Measurements from ENCODE around the gene SUN3.
"Not testable (repeated sequence)": the region's sequence is repeated elsewhere in the genome, so short reads cannot be mapped to it uniquely, and the experiment has no call there.

SUN3 gene

GRCh38 chr7:47982610-47983009 lies 46.3 kb downstream of the SUN3 start:
- TF ChIP-seq, protein P1, sequence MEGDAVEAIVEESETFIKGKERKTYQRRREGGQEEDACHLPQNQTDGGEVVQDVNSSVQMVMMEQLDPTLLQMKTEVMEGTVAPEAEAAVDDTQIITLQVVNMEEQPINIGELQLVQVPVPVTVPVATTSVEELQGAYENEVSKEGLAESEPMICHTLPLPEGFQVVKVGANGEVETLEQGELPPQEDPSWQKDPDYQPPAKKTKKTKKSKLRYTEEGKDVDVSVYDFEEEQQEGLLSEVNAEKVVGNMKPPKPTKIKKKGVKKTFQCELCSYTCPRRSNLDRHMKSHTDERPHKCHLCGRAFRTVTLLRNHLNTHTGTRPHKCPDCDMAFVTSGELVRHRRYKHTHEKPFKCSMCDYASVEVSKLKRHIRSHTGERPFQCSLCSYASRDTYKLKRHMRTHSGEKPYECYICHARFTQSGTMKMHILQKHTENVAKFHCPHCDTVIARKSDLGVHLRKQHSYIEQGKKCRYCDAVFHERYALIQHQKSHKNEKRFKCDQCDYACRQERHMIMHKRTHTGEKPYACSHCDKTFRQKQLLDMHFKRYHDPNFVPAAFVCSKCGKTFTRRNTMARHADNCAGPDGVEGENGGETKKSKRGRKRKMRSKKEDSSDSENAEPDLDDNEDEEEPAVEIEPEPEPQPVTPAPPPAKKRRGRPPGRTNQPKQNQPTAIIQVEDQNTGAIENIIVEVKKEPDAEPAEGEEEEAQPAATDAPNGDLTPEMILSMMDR (IDR thresholded peaks at IDR 0.05; ENCODE audit: control insufficient read depth, extremely low read depth, insufficient read depth) = no peak
- no peak for DNase-seq (ENCODE audit: low read depth)
- H3K4me3 ChIP-seq (ENCODE audit: low read depth, low read length) = no peak overlapping the region

DNA sequence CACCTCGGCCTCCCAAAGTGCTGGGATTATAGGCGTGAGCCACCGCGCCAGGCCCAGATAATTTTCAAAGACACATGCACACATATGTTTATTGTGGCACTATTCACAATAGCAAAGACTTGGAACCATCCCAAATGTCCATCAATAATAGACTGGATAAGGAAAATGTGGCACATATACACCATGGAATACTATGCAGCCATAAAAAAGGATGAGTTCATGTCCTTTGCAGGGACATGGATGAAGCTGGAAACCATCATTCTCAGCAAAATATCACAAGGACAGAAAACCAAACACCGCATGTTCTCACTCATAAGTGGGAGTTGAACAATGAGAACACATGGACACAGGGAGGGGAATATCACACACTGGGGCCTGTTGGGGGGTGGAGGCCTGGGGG lies 48.3 kb downstream of the SUN3 start:
- not testable (repeated sequence) for H3K4me3 ChIP-seq (ENCODE audit: low read depth, low read length); DNase-seq (ENCODE audit: low read depth)

DNA sequence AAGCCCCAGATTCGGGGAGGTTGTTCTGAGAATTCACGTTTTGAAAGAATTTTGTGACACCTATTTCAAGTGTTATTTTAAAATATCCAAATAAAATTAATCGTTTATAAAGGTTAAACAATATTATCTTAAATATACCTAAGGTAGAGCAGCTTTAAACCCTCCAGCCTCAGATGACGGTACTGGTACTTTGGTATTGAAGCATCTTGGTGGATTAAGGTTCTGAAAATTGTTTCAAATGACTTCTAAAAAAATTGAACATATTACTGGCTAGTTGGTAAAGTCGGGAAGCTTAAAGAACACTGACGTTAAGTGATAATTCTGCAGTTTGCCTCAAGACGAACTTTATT lies 49.1 kb downstream of the SUN3 start:
- TF ChIP-seq, protein P1 (IDR thresholded peaks at IDR 0.05; ENCODE audit: control insufficient read depth, extremely low read depth, insufficient read depth) = no peak
- peak overlapping the region; percentile 65 for H3K4me3 ChIP-seq (ENCODE audit: low read depth, low read length)
- no peak for DNase-seq (ENCODE audit: low read depth)

DNA sequence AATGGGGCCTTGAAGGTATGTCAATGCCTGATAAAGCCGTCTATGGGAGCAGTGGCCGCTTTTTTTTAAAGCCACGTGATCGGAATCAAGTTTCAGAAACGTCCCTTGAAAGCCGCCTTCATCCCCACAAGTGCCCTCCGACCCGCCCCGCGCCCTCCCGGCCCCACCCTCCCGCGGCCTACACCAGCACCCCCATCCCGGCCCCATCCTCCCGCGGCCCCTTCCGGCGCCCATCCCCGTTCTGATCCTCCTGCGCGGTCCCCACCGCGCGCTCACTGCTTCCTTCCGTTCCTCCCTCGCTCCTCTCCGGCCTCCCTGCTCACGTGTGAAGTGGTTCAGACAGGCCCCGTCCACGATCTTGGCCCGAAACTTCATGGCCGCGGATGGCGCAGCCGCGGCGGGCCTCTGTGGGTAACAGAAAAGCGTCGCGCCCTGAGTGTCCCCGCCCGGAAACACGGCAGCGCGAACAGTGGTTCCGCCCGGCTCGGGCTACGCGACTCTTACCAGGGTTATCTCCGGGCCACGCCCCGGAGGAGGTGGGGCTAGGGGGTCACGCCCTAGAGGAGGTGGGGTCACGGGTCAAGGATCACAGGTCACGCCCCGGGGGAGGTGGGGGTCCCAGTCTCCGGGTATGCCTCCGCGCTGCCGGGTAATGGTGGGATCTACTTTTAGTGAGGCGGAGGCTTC lies 49.6 kb downstream of the SUN3 start, which contains the start of gene HUS1:
Gene HUS1, minus strand, starts transcription at position 471 of the 687 bp plus-strand sequence. Its CDS starts 96 bp downstream, at position 375.
- TF ChIP-seq, protein P1 (IDR thresholded peaks at IDR 0.05; ENCODE audit: control insufficient read depth, extremely low read depth, insufficient read depth) = no peak
- DNase-seq (ENCODE audit: low read depth) = peak; percentile 82
- peak within 1 kb of the TSS; percentile 65 for H3K4me3 ChIP-seq (ENCODE audit: low read depth, low read length)

DNA sequence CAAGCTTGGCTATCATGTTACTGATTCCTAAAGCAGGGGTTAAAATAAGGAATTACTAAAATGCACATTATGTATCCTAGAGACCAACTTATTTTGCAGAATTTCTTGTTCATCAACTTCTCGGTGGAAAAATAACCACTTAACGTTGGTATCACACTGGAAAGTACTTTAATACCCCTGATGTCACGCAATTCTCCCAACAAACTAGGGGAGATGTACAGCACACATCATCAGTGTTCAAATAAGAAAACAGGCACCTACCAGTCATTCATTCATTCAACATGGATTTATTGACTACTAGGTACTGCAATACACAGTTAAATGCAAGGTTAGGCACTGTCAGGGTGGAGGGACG lies 50.1 kb downstream of the SUN3 start:
- H3K4me3 ChIP-seq (ENCODE audit: low read depth, low read length) = peak overlapping the region; percentile 65
- TF ChIP-seq, protein P1 (IDR thresholded peaks at IDR 0.05; ENCODE audit: control insufficient read depth, extremely low read depth, insufficient read depth) = no peak
- DNase-seq (ENCODE audit: low read depth) = no peak

DNA sequence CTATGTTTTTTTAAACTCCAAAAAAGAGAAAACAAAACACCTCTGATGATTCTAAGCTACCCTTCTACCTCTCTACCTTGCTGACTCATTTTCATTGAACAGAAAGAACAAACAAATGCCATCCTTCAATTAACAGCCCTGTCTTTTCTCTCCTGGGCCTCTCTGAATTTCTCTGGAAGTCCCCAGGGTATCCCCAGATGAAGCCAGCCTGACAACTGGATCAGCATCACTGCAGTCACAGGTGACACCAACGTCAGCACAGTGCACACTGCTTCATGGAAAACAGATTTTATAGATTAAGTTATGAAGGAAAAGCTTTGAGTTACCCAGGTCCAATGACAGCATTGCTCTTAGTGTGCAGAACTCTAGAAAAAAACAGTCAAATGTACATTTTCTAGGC lies 55.2 kb downstream of the SUN3 start:
- TF ChIP-seq, protein P1 (IDR thresholded peaks at IDR 0.05; ENCODE audit: control insufficient read depth, extremely low read depth, insufficient read depth) = no peak
- H3K4me3 ChIP-seq (ENCODE audit: low read depth, low read length) = no peak overlapping the region
- no peak for DNase-seq (ENCODE audit: low read depth)

GRCh38 chr7:47970761-47971160 lies 58.1 kb downstream of the SUN3 start:
- no peak overlapping the region for H3K4me3 ChIP-seq (ENCODE audit: low read depth, low read length)
- TF ChIP-seq, protein P1 (IDR thresholded peaks at IDR 0.05; ENCODE audit: control insufficient read depth, extremely low read depth, insufficient read depth) = no peak
- DNase-seq (ENCODE audit: low read depth) = no peak
